ENCODE data around the gene ZNF804A.
"Not testable (repeated sequence)": the region's sequence is repeated elsewhere in the genome, so short reads cannot be mapped to it uniquely, and the experiment has no call there.

The ZNF804A gene

GRCh38 chr2:184729581-184729980 lies 131.3 kb downstream of the ZNF804A start:
- no peak for DNase-seq

GRCh38 chr2:184730288-184730687 lies 132.0 kb downstream of the ZNF804A start:
- no peak for DNase-seq

GRCh38 chr2:184734338-184734737 lies 136.0 kb downstream of the ZNF804A start:
- DNase-seq, result no peak

- no peak for DNase-seq
Measured at GRCh38 chr2:184735611-184736010, 137.3 kb downstream of the ZNF804A start.

- no peak for DNase-seq
Measured at GRCh38 chr2:184743096-184743495, 144.8 kb downstream of the ZNF804A start.

GRCh38 chr2:184756161-184756560 lies 157.8 kb downstream of the ZNF804A start:
- no peak for DNase-seq

- DNase-seq, result no peak
Measured at GRCh38 chr2:184756885-184757284, 158.6 kb downstream of the ZNF804A start.

GRCh38 chr2:184759557-184760255 lies 161.4 kb downstream of the ZNF804A start:
- not testable (repeated sequence) for DNase-seq

GRCh38 chr2:184760931-184761330 lies 162.6 kb downstream of the ZNF804A start:
- DNase-seq, result no peak

GRCh38 chr2:184765112-184765895 lies 167.0 kb downstream of the ZNF804A start:
- DNase-seq, result no peak

- DNase-seq, result no peak
Measured at GRCh38 chr2:184767059-184767458, 168.7 kb downstream of the ZNF804A start.

GRCh38 chr2:184769023-184769422 lies 170.7 kb downstream of the ZNF804A start:
- DNase-seq, result no peak

GRCh38 chr2:184769686-184770085 lies 171.4 kb downstream of the ZNF804A start:
- DNase-seq, result no peak

- no peak for DNase-seq
Measured at GRCh38 chr2:184779777-184780176, 181.4 kb downstream of the ZNF804A start.

- no peak for DNase-seq
Measured at GRCh38 chr2:184780384-184780783, 182.1 kb downstream of the ZNF804A start.

- no peak for DNase-seq
Measured at GRCh38 chr2:184780944-184781343, 182.6 kb downstream of the ZNF804A start.

- no peak for DNase-seq
Measured at GRCh38 chr2:184783576-184783975, 185.2 kb downstream of the ZNF804A start.

GRCh38 chr2:184793176-184793575 lies 194.8 kb downstream of the ZNF804A start:
- no peak for DNase-seq

- no peak for DNase-seq
Measured at GRCh38 chr2:184799379-184799778, 201.1 kb downstream of the ZNF804A start.

GRCh38 chr2:184814421-184814820 lies 216.1 kb downstream of the ZNF804A start:
- no peak for DNase-seq

- DNase-seq, result no peak
Measured at GRCh38 chr2:184815824-184816223, 217.5 kb downstream of the ZNF804A start.

GRCh38 chr2:184824597-184824996 lies 226.3 kb downstream of the ZNF804A start:
- no peak for DNase-seq

GRCh38 chr2:184830531-184830930 lies 232.2 kb downstream of the ZNF804A start:
- DNase-seq, result no peak

GRCh38 chr2:184834699-184835397 lies 236.5 kb downstream of the ZNF804A start:
- no peak for DNase-seq
